Mammary epithelial cell (primary cell): ENCODE results near the gene YEATS4.

Experiments
- EZH2 ChIP-seq: IDR thresholded peaks from 2 replicates; pipeline ENCODE4 v1.6.1; 2012; ENCODE audit warnings: low read length, inconsistent platforms, borderline replicate concordance
- TF ChIP-seq, protein P1 (sequence below), 2 donors: IDR thresholded peaks in 1 of 2; conservative IDR thresholded peaks in 1 of 2; 2 replicates each; pipeline ENCODE4 v1.5.1; 2011 to 2012; ENCODE audit warnings: inconsistent platforms in 2 of 2, low read length in 2 of 2, mild to moderate bottlenecking in 2 of 2, control low read depth in 1 of 2, low read depth in 1 of 2; ENCODE audit not compliant: insufficient read depth in 1 of 2; ENCODE audit errors: extremely low read depth in 1 of 2

DNA sequence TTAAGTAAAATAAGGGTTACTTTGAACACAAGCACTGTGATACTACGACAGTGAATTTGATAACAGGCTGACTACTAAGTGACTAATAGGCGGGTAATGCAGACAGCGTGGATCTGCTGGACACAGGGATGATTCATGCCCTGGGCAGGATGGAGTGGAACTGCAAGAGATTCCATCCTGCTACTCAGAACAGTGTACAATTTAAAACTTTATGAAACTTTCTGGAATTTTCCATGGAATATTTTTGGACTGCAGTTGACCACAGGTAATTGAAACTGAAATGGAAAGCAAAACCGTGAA, 46.0 kb downstream of the YEATS4 start:
- TF ChIP-seq, protein P1, sequence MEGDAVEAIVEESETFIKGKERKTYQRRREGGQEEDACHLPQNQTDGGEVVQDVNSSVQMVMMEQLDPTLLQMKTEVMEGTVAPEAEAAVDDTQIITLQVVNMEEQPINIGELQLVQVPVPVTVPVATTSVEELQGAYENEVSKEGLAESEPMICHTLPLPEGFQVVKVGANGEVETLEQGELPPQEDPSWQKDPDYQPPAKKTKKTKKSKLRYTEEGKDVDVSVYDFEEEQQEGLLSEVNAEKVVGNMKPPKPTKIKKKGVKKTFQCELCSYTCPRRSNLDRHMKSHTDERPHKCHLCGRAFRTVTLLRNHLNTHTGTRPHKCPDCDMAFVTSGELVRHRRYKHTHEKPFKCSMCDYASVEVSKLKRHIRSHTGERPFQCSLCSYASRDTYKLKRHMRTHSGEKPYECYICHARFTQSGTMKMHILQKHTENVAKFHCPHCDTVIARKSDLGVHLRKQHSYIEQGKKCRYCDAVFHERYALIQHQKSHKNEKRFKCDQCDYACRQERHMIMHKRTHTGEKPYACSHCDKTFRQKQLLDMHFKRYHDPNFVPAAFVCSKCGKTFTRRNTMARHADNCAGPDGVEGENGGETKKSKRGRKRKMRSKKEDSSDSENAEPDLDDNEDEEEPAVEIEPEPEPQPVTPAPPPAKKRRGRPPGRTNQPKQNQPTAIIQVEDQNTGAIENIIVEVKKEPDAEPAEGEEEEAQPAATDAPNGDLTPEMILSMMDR (conservative IDR thresholded peaks at IDR 0.05 in 1 of 2, IDR thresholded peaks at IDR 0.05 in 1 of 2; ENCODE audit: extremely low read depth in 1 of 2, insufficient read depth in 1 of 2, low read depth in 1 of 2, low read length in 2 of 2): no peak
- TF ChIP-seq EZH2: no peak
